HG03575 (cell line): ENCODE results near the gene LTK.

Experiments used
- ATAC-seq: cut with Tn5 transposase; IDR thresholded peaks from one replicate; pipeline ENCODE4 v1.9.1; 2021; ENCODE audit not compliant: unreplicated experiment, insufficient number of reproducible peaks, low FRiP score; ENCODE audit errors: extremely low read depth

The LTK gene

DNA sequence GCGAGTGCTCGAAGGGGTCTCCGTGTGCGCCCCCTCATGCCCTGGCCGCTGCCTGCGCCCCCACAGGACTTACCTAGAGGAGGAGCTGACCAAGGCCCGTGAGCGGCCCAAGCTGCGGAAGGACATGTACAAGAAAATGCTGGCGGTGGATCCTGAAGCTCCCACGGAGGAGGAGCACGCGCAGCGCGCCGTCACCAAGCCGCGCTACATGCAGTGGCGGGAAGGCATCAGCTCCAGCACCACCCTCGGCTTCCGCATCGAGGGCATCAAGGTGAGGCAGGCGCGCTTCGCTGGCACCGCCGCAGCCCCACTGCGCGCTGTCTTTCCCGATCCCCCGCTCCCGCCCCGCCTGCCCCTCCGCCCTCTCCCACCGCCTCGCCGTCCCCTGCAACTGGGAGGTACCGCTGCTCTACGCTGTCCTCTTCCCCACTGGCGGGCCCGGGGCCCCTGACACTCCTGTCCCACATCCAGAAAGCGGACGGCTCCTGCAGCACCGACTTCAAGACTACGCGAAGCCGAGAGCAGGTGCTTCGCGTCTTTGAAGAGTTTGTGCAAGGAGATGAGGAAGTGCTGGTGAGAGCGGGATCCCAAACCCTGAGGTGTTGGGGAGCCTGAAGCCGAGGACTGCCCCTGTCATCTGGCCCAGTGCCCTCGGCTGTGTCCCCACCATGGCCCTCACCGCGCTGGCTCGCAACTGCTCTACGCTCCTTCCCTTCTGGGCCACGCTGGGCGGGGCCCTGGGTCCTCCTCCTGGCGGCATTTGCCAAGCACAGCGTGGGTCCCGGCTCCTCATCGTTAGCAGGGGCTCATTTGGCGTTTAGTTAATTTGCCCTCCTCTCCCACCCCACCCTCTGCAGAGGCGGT, 11.5 kb downstream of the LTK start:
- no peak for ATAC-seq

DNA sequence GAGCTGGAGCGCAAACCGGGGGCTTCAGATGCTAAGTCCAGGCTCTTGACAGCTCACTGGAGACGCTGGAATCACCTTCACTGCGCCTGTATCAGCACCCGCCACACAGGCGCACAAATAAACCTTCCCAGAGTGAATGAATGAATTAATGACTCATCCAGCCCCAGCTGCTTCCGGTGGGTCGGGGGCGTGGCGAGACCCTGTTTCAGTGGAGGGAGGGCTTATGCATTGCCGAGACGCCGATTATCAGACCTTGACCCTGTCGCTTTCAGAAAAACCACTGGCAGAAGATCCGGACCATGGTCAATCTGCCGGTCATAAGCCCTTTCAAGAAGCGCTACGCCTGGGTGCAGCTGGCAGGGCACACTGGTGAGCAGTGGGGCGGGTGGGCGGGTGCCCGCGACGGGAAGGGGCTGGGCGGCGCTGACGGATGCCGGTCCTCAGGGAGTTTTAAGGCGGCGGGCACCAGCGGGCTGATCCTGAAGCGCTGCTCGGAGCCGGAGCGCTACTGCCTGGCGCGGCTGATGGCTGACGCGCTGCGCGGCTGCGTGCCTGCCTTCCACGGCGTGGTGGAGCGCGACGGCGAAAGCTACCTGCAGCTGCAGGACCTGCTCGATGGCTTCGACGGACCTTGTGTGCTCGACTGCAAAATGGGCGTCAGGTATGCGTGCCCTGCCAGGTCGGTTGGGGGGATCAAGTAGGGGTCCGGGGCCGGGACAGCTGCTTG, 12.3 kb downstream of the LTK start:
- ATAC-seq, result no peak

DNA sequence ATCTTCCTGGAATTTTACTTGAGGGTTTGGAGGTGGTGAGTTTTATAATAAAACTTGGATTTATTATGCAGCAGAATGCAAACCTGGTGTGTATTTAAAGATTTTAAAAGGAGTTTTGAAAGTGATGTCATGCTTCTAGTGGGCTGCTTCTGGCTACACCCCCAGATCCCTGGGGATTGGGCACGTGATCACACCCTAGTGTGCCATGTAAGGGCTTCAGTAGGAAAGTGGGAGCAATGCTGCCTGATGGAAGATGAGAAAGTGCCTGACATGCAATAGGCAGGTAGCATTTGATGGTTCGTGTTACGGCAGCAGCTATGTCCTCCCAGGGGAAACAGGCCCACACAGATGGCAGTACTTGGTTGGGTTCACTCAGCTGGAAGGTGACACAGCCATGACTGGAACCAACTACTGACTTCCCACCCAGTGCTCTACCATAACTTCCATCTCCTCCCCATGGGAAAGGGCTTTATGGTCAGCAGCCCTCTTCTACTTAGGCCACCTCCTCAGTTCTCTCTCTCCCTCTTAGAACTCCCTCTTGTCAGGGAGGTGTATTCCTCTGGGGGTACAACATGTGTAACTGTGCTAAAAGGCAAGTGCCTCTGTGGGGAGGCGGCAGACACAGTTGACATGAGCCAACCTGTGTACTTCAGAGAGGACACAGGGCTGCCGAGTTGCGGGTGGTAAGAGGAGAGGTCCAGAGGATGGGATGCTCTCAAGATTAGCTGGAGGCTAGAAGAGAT, 14.3 kb downstream of the LTK start:
- ATAC-seq, result no peak

DNA sequence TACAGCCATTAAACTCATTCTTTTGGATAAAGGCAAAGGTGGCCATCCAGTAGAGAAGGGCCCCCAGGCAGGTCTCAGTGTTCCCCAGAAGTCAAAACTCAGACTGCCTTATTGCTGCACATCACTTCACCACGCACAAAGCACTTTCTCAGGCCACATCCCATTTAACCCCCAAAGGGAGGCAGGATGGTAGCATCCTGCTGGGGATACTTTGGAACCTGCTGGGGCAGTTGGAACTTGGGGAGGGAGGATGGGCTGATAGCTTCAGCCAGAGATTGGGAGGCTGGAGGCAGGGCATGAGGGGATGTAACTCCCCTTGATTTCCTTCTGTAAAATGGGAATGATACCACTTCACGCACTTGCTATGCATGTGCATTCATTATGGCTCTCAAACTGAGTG, 15.0 kb downstream of the LTK start:
- no peak for ATAC-seq

DNA sequence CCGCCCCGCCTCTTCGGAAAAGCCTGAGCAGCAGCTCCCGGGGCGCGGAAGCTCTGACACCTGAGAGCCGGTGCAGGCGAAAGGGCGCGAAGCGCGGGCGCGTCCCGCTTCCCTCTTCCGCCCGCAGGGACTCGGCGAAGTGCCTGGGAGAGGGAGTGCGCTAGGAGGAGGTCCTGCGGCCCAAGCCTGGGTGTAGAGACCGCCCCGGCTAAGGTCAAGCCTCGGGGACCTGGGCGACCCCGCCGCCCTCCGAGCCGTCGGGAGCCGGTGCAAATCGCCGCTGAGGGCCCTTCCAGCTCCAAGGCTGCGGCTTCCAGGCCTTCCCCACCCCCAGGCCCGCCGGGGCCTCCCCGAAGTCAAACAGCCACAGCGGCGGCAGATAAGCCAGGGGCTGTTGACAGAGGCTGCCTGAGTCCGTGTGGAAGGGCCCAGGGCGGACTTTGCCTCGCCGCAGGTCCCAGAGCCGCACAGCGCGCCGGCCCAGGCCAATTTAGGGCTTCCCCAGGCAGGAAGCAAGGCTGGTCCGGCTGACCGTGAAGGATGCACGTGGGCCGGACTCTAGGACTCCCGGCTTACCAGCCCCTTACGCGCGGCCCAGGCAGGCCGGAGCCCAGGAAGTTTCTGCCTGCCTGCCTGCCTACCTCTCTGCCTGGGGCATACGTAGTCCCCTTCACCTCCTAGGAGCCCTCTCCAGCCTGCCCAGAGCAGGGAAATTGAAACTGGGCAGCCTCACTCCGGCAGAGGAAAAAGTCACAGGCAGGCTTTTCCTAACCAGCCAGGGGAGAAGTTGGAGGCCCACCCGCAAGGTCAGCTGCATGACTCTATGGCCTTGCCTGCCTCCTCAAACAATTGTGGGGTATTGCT, 17.7 kb downstream of the LTK start:
- no peak for ATAC-seq

DNA sequence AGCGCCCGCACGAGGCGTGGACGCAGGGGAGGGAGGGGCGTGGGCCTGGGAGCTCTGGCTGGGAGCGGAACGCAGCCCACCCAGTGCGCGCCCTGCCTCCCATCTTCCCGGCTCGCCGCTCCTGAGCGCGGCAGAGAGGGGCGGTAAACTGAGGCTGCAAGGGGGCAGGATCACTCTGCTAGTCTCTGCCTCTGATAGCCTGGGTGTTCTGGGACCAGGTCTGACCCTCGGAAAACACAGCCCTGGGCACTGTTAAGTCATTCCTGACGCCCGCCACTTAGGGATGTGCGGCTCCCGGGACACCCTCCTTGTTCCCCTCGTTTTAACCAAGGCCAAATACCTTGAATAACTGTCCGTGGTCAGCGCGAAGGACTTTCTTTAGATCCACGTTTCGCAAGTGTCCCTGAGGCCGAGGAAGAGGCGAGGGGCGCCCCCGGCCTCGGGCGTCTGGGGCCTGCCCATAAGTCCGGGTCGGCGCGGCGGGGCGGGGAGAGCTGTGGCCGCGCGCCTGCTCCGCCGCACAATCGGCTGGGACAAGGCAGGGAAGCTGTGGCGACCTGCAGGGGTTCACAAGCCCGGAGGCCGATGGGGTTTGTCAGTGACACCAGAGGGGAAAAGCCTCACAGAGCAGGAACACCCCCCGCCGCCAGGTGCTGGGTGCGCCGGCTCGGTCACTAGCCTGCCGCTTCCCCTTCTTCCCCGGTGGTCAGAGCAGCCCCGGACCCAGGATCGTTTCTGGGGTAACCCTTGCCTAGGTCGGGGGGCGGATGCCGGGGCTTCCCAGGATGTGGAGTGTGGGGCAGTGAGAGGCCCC, 18.5 kb downstream of the LTK start:
- ATAC-seq, result no peak

DNA sequence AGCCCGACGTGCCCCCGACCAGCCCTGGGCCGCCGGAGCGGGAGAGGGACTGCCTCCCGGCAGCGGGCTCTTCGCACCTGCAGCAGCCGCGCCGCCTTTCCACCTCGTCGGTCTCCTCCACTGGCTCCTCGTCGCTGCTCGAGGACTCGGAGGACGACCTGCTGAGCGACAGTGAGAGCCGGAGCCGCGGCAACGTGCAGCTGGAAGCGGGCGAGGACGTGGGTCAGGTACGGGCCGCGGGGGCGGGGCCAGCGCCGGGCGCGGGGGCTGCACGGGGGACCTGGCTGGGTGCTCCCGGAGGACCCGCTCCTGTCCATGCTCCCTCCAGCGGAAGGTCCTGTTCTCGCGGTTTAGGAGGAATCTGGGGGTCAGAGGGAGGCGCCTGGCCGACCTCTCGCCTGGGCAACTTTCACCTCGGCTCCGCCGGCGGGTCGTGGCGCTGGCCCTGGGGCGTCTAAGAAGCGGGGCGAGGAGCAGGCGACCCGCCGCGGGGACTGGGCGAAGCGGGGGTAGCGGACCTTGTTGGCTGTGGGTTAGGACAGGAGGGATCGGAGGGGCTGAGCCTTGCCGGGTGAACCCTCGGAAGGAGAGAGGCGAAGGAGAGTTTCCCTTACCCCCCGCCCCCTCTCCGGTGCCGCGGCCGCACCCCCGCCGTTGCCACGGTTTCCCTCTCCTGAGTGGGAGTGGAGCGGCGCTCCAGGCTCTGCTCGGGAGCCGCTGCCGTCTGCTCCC, 19.3 kb downstream of the LTK start:
- no peak for ATAC-seq

DNA sequence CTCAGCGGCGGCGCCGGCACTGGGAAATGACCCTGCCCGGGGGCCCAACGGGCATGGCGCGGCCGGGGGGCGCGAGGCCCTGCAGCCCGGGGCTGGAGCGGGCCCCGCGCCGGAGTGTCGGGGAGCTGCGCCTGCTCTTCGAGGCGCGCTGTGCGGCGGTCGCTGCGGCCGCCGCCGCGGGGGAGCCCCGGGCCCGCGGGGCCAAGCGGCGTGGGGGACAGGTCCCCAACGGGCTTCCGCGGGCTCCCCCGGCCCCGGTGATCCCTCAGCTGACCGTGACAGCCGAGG, 19.8 kb downstream of the LTK start:
- no peak for ATAC-seq

DNA sequence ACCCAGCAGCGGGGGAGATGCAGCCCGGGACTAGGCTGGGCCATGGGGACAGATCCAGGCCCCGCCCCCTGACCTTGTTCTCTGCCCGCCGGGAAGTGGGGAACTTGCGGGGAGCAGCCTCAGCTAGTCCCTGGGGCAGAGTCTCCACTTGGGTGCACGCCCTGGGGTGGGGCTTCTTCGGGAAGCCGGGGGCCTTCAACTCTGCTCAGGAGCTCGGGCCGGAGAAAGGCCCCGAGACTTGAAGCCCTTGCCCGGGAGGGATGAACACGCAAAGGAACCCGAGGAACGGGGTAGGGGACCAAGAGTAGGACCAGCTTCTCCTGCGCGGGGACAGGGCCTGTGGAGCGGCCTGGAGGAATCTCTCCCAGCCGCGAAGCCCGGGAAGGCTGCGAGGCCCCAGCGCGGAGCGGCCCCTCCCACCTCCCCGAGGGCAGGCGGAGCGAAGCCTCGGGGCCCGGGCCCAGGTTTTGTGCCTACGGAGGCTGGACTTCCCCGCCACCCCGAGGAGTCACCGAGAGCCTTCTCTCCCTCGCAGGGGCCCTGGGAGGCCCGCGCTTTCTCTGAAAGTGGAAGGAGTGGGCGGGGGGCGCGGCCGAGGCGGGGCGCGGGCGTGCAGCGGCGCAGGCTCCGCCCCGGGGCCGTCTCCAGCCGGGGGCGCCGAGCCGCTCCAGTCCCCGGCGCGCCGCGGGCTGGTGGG, 20.3 kb downstream of the LTK start, which contains the start of gene ITPKA:
Gene ITPKA (plus strand): TSS at position 670 of the 697 bp plus-strand sequence. CDS start 54 bp downstream, outside the sequence.
- no peak for ATAC-seq

DNA sequence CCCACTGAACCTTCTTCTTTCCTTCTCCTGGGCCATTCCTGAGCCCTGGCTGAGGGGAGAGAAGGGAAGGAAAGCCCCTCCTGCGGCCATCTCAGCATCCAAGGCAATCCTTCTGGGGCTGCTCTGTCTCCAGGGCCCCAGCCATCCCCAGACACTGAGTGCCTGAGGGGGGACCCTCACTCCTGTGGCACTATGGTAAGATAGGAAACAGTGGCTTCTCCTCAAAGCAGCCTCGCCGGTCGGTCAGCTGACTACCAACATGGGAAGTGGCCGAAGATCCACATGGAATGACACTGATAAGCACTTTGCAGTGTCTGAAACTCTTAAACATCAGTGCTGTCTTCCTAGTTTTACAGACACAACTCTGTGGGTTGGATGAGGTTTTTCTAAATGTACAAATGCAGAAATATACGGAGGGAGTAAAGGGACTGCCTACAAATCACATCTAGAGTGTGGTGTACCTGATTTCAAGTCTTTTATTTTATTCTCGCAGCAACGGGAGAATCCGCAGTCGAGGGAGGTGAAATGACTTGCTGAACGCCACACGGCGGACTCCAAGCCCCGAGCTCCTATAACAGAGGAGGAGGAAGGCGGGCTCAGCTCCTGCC, 20.9 kb downstream of the LTK start:
- ATAC-seq, result no peak

DNA sequence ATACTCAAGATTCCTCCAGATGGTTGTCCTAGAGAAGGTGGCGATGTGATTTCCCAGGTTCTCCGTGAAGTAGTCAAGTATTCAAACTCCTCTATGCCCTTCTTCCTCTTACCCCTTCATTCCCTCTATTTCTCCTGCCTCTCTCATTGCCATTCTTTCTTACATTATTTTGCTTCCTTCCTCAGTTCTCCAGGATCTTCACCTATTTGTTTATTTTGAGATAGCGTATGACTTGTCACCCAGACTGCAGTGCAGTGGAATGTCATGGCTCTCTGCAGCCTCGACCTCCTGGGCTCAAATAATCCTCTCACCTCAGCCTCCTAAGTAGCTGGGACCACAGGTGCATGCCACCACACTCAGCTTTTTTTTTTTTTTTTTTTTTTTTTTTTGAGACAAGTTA, 21.7 kb downstream of the LTK start:
- no peak for ATAC-seq

DNA sequence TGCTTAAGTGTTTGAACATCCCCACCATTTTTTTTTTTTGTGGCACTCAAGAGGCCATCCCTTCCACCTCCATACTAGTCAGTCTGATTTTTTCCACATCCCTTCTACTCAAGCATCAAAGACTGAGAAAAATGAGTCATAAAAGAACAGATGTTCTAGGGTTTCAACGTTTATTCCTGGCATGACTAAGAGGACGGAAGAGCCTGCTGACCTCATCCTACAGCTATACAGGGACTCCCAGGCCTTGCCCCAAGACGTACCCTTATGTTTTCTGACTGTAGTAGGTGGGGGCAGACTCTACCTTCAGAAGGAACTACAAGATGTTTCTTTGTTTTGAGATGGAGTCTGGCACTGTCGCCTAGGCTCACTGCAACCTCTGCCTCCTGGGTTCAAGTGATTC, 23.3 kb downstream of the LTK start:
- no peak for ATAC-seq

DNA sequence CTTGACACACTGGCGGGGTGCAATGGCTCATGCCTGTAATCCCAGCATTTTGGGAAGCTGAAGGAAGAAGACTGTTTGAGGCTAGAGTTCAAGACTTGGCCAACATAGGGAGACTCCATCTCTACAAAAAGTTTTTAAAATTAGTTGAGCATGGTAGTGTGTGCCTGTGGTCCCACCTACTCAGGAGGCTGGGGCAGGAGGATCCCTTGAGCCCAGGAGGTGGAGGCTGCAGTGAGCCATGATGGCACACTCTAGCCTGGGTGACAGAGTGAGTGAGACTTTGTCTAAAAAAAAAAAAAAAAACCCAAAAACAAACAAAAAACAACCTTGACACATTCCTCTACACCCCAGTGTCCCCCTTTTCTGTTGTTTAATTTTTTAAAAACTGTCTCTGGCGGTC, 24.0 kb downstream of the LTK start:
- no peak for ATAC-seq

DNA sequence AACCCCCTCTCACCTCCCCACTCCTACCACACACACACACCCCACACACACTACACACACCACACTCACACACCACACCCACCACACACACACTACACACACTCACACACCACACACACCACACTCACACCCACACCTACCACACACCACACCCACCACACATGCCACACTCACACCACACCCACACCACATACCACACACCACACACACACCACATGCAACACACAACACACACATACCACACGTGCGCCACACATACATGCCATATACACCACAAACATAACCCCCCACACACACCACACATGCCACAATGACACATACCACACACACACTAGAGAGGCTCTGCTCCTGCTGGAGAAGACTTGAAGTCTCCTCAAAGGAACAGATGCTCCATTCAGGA, 25.8 kb downstream of the LTK start:
- no peak for ATAC-seq

DNA sequence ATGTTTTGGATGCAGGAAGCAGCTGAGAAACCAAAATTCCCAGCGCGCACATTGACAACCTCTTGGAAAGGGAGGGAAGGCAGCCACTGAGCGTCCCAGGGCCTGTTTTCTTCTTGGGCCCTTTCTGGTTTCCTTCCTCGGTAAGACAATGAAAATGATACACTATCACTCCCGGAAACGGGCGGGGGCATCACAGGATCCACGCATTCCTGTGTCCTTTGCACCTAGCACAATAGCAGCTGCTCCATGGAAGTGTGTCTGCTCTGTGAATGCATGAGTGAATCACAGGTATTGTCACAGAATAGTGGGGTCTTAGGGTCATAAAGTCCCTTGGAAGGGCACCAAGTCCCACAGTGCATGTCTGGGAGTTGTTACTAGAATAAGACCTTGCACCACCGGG, 26.2 kb downstream of the LTK start:
- no peak for ATAC-seq

DNA sequence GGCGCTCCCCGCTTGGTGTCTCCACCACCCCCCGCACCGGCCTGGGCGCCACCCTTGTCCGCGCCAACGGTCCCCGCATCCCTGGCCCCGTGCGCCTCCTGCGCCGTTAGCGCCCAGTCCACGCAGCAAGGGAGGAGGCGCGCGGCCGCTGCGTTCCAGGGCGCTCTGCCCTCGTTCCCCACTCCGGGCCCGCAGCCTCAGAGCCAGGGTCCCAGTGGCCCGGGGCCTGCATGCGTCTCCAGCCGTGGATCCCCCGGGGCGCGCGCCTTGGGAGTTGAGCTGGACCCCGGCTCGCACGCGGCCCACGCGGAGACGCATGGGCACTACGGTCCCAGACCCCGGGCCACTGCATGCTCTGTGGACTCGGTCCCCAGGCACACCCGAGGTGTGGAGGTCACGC, 27.3 kb downstream of the LTK start:
- ATAC-seq, result no peak
